ENCODE results near the gene SMARCD3.

The SMARCD3 gene

DNA sequence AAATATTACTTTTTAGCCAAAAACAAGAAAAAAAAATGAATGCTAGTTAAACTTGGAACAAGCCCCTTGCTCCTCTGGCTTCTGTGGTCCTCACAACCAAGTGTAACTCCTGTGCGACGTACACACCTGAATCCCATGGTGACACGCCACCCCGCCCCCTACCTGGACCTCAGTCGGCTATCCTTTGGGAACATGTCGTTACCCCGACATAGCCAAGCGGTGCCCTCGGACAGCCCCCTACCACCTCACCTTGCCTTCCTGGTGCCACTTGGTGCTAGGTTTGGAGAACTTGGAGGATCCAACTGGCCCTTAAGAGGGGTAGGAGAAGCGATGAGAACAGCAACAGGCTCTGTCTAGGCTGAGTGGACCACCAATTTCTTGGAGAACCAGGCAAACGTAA, 12.0 kb upstream of the SMARCD3 start:
- H3K27ac ChIP-seq = no peak overlapping the region
- TF ChIP-seq ZFX (IDR thresholded peaks at IDR 0.05; ENCODE audit: borderline replicate concordance) = no peak
- TF ChIP-seq, protein P1, sequence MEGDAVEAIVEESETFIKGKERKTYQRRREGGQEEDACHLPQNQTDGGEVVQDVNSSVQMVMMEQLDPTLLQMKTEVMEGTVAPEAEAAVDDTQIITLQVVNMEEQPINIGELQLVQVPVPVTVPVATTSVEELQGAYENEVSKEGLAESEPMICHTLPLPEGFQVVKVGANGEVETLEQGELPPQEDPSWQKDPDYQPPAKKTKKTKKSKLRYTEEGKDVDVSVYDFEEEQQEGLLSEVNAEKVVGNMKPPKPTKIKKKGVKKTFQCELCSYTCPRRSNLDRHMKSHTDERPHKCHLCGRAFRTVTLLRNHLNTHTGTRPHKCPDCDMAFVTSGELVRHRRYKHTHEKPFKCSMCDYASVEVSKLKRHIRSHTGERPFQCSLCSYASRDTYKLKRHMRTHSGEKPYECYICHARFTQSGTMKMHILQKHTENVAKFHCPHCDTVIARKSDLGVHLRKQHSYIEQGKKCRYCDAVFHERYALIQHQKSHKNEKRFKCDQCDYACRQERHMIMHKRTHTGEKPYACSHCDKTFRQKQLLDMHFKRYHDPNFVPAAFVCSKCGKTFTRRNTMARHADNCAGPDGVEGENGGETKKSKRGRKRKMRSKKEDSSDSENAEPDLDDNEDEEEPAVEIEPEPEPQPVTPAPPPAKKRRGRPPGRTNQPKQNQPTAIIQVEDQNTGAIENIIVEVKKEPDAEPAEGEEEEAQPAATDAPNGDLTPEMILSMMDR (IDR thresholded peaks at IDR 0.05) = no peak

DNA sequence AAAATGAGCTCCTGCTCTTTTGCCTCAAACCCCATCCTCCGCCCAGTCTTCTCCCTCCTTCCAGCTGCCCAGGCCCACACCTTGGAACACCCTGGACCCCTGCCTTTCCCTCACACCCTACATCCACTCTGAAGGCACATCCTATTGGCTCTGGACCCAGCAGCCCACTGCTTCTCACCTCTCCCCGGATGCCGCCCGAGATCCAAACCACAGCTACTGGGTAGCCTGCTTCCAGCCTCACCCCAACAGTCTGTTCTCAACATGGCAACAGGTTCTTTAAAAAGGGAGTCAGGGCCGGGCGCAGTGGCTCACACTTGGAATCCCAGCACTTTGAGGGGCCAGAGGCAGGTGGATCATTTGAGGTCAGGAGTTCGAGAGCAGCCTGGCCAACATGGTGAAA, 9.5 kb upstream of the SMARCD3 start:
- no peak overlapping the region for H3K27ac ChIP-seq
- TF ChIP-seq ZFX (IDR thresholded peaks at IDR 0.05; ENCODE audit: borderline replicate concordance) = no peak
- TF ChIP-seq, protein P1 (IDR thresholded peaks at IDR 0.05) = no peak

DNA sequence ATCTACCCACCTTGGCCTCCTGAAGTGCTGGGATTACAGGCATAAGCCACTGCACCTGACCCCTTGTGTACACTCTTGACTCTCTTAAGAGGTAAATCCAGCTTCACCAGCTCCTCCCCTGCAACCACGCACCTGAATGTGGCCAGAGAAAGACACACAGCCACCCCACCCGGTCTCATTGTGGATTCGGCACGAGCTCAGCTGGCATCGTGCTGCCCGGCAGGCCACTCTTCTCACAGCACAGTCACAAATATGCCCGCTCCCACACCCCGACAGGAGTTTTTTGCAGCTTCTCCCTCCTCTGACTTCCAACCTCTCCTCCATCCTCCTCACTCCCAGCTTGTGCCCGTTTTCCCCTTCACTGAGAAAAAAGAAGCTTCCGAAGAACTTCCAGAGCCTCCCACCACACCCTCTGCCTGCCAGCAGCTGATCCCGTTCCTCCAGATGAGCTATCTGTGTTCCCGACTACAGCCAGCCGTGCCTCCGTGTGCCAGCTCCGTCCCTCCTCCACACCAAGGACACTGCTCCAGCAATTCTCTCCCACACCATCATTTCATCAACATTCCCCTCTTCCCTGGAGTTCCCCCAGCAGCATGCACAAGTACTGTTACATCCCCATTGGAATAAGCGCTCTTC, 8.0 kb upstream of the SMARCD3 start:
- H3K27ac ChIP-seq = no peak overlapping the region

DNA sequence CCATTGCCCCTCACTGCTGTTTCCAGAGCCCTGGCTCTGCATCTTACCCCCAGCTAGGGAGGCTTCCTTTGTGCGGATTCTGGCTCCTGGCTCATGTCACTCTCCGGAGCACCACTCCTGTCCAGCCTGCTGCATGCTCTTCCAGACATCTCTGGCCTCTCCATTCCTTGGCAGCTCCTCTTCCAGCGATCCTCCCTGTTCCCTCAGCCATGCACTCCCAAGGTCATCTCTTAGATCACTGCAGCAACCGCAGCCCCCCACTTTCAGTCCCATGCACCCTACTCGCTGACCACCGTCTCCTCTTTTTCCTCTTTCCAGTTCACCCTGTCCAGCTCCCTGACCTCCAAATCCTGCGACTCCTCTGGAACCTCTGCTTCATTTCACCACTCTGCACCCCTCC, 6.9 kb upstream of the SMARCD3 start:
- TF ChIP-seq ZFX (IDR thresholded peaks at IDR 0.05; ENCODE audit: borderline replicate concordance) = no peak
- TF ChIP-seq, protein P1 (IDR thresholded peaks at IDR 0.05) = no peak
- H3K27ac ChIP-seq = no peak overlapping the region

More for the DNA sequence above, 8.0 kb upstream of the SMARCD3 start:
- TF ChIP-seq, protein P1 (IDR thresholded peaks at IDR 0.05) = no peak
- no peak for TF ChIP-seq ZFX (IDR thresholded peaks at IDR 0.05; ENCODE audit: borderline replicate concordance)

DNA sequence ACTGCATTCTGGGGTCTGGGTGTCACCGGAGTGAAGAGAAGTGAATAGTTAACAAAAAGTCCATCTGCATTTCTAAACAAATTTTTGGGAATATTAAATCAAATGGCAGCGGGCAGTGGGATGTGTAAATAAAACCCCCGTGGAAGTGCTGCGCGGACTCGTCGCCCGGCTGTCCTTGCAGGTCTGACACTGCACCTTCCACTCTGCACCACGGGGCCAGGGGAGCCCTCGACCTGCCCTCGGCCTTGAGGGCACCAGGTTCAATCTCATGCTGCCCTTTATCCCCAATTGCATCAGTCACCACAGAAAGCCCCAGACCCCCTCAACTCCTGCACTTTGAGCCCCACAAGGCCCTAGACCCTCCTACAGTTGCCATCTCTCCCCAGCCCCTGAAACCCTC, 6.4 kb upstream of the SMARCD3 start:
- H3K27ac ChIP-seq = no peak overlapping the region
- TF ChIP-seq ZFX (IDR thresholded peaks at IDR 0.05; ENCODE audit: borderline replicate concordance) = no peak
- TF ChIP-seq, protein P1 (IDR thresholded peaks at IDR 0.05) = no peak

DNA sequence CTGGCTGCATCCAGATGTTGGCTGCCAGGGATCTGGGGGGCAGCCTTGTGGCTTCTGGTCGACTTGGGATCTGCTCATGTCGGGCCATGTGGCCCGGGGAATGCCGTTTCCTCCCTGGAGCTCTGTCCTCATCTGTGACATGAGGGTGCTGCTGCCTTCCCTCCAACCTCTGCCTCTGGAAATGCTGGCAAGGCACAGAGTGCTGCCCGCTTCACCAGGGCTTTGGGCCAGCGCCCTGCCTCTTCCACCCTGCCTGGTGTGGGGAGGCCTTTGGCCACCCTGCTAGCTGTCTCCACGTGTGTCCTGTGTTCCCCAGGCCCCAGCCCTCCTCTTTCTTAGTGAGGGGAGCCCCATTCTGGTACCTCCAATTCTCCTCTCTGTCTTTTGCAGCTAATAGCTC, 5.8 kb upstream of the SMARCD3 start:
- H3K27ac ChIP-seq = no peak overlapping the region
- TF ChIP-seq ZFX (IDR thresholded peaks at IDR 0.05; ENCODE audit: borderline replicate concordance) = no peak
- TF ChIP-seq, protein P1 (IDR thresholded peaks at IDR 0.05) = no peak

DNA sequence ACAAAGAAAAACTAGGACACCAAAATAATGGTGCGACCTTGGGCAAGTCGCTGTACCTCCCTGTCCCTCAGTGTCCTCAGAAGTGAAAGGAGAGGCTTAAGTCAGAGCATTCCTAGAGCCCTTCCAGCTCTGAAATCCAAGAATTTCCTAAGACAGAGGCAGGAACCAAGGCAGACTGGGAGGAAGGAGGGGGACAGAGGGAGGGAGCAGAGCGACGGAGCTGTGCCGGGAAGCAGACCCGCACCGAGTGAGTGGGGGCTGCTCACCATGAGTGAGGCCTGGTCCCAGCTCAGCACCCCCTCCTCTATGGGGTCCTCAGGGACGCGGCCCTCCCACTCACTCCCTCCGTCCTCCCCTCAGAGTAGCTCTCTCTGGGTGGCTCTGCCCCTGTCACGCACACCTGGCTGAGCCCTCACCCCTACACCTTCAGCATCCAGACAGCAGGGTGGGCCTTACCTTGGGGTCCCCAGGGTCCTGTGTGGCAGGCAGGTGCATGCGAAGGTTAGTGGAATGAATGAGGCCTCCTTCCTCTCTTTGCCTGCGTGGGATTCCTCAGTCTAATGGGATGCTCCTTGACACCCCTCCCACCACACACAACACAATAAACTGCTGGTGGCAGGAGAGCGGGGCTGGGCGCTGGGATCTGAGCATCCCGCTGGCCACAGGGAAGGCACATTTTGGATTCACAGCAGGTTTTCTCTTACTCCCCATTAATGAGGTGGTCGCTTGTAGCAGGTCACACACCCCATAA, 4.6 kb upstream of the SMARCD3 start:
- TF ChIP-seq, protein P1 (IDR thresholded peaks at IDR 0.05) = no peak
- no peak for TF ChIP-seq ZFX (IDR thresholded peaks at IDR 0.05; ENCODE audit: borderline replicate concordance)
- no peak overlapping the region for H3K27ac ChIP-seq

Measured in 22Rv1 (cell line).